ENCODE results near the gene CA6.

GRCh38 chr1:9019896-9020295 is 74.2 kb downstream of the CA6 start:
- TF ChIP-seq CTCF (IDR thresholded peaks at IDR 0.05) (no peak), EP300 (IDR thresholded peaks at IDR 0.05) (no peak), POLR2A (IDR thresholded peaks at IDR 0.05; ENCODE audit: low read depth) (no peak)
